ENCODE results near the gene CCDC187. TPM values are rescaled to one million over a fixed set of nuclear protein-coding genes. Genes with fewer than 3 reads are reported as not detected.

CCDC187 gene
- total and polyA plus RNA-seq, 4 experiments from 2014 or later = not detected

GRCh38 chr9:136284951-136285350 is 18.9 kb downstream of the CCDC187 start:
- Mint-ChIP-seq H3K9me3 (no peaks in the 10 kb centered on the region), H3K27me3 (peaks cover 4 to 8% of the 10 kb centered on the region in 2 donors), H3K4me1 (peaks cover 0 to 4% (median 3%) of the 10 kb centered on the region in 4 donors), H3K4me3 (no peak overlapping the region), H3K27ac (no peak overlapping the region), H3K36me3 (no peaks in the 10 kb centered on the region)
- no peak overlapping the region for H3K27ac ChIP-seq (ENCODE audit: low read depth, low read length)
- CTCF ChIA-PET (ENCODE audit: partially characterized antibody) = interaction anchor here (0.7 kb wide), 1 partner anchor 70 kb away, joined by 3 read pairs; no protein-coding TSS in a partner anchor
- H3K9me3 ChIP-seq (ENCODE audit: control insufficient read depth in 1 of 2, low read length in 2 of 2) = no peaks in the 10 kb centered on the region
- intact Hi-C loops (cut with micrococcal nuclease) = loop anchor here (10.0 kb wide), 1 partner anchor 680 kb away; no protein-coding TSS in a partner anchor
- no peak overlapping the region for H3K4me3 ChIP-seq (ENCODE audit: low read length in 2 of 2)
- POLR2A ChIA-PET (ENCODE audit: partially characterized antibody) = no interaction called here
- no peaks in the 10 kb centered on the region for H3K36me3 ChIP-seq (ENCODE audit: insufficient read depth, low read length)
- no peak for DNase-seq
- peaks cover 6% of the 10 kb centered on the region for H3K4me1 ChIP-seq (ENCODE audit: insufficient read depth, low read length)
- H3K27me3 ChIP-seq (ENCODE audit: insufficient read depth, low read length) = no peaks in the 10 kb centered on the region

- CTCF ChIA-PET (ENCODE audit: partially characterized antibody) = interaction anchor here (0.6 to 1.6 kb wide), 9 partner anchors 11 to 194 kb away, joined by 3 to 4 read pairs (median 3); no protein-coding TSS in a partner anchor
- no peak for DNase-seq
These were observed 19.6 kb downstream of the CCDC187 start for GRCh38 chr9:136284311-136284710.

GRCh38 chr9:136283291-136284235 is 20.3 kb downstream of the CCDC187 start:
- H3K9me3 ChIP-seq (ENCODE audit: control insufficient read depth in 1 of 2, low read length in 2 of 2) = no peaks in the 10 kb centered on the region
- ChIA-PET CTCF (ENCODE audit: partially characterized antibody) (interaction anchor here (0.6 to 1.6 kb wide), 9 partner anchors 10 to 193 kb away, joined by 3 to 4 read pairs (median 3); no protein-coding TSS in a partner anchor), POLR2A (ENCODE audit: partially characterized antibody) (no interaction called here)
- no peaks in the 10 kb centered on the region for H3K36me3 Mint-ChIP-seq
- H3K4me3 ChIP-seq (ENCODE audit: low read length in 2 of 2) = no peak overlapping the region
- H3K4me1 ChIP-seq (ENCODE audit: insufficient read depth, low read length) = peaks cover 6% of the 10 kb centered on the region
- intact Hi-C loops (cut with micrococcal nuclease) = loop anchor here (2.0 to 10.0 kb wide), 2 partner anchors 151 to 679 kb away; no protein-coding TSS in a partner anchor
- peak; percentile 55 to 68 (median 60) for DNase-seq
- no peaks in the 10 kb centered on the region for H3K27me3 ChIP-seq (ENCODE audit: insufficient read depth, low read length)
- no peaks in the 10 kb centered on the region for H3K36me3 ChIP-seq (ENCODE audit: insufficient read depth, low read length)
- peak overlapping the region in 1 of 8 donors; percentile 57 for H3K4me3 Mint-ChIP-seq
- H3K9me3 Mint-ChIP-seq = no peaks in the 10 kb centered on the region
- no peak overlapping the region for H3K27ac ChIP-seq (ENCODE audit: low read depth, low read length)
- peaks cover 4 to 10% of the 10 kb centered on the region in 2 donors for H3K27me3 Mint-ChIP-seq
- H3K27ac Mint-ChIP-seq = no peak overlapping the region
- peaks cover 0 to 4% (median 3%) of the 10 kb centered on the region in 4 donors for H3K4me1 Mint-ChIP-seq

More at GRCh38 chr9:136284311-136284710, 19.6 kb downstream of the CCDC187 start:
- H3K4me1 ChIP-seq (ENCODE audit: insufficient read depth, low read length) = peaks cover 6% of the 10 kb centered on the region
- no peak overlapping the region for H3K27ac ChIP-seq (ENCODE audit: low read depth, low read length)
- H3K36me3 ChIP-seq (ENCODE audit: insufficient read depth, low read length) = no peaks in the 10 kb centered on the region
- Mint-ChIP-seq H3K27ac (no peak overlapping the region), H3K4me1 (peaks cover 0 to 4% (median 3%) of the 10 kb centered on the region in 4 donors), H3K9me3 (no peaks in the 10 kb centered on the region), H3K4me3 (no peak overlapping the region), H3K27me3 (peaks cover 4 to 8% of the 10 kb centered on the region in 2 donors), H3K36me3 (no peaks in the 10 kb centered on the region)
- intact Hi-C loops (cut with micrococcal nuclease) = loop anchor here (10.0 kb wide), 1 partner anchor 680 kb away; no protein-coding TSS in a partner anchor
- H3K27me3 ChIP-seq (ENCODE audit: insufficient read depth, low read length) = no peaks in the 10 kb centered on the region
- no peaks in the 10 kb centered on the region for H3K9me3 ChIP-seq (ENCODE audit: control insufficient read depth in 1 of 2, low read length in 2 of 2)
- POLR2A ChIA-PET (ENCODE audit: partially characterized antibody) = no interaction called here
- H3K4me3 ChIP-seq (ENCODE audit: low read length in 2 of 2) = no peak overlapping the region

- intact Hi-C loops (cut with micrococcal nuclease) = loop anchor here (2.0 to 10.0 kb wide), 2 partner anchors 150 to 678 kb away; no protein-coding TSS in a partner anchor
- peaks cover 0 to 4% (median 3%) of the 10 kb centered on the region in 4 donors for H3K4me1 Mint-ChIP-seq
- Histone ChIP-seq H3K36me3 (ENCODE audit: insufficient read depth, low read length) (no peaks in the 10 kb centered on the region), H3K27me3 (ENCODE audit: insufficient read depth, low read length) (no peaks in the 10 kb centered on the region), H3K9me3 (ENCODE audit: control insufficient read depth in 1 of 2, low read length in 2 of 2) (no peaks in the 10 kb centered on the region), H3K4me1 (ENCODE audit: insufficient read depth, low read length) (peaks cover 6% of the 10 kb centered on the region), H3K4me3 (ENCODE audit: low read length in 2 of 2) (no peak overlapping the region), H3K27ac (ENCODE audit: low read depth, low read length) (no peak overlapping the region)
- ChIA-PET POLR2A (ENCODE audit: partially characterized antibody) (no interaction called here), CTCF (ENCODE audit: partially characterized antibody) (interaction anchor here (1.1 kb wide), 1 partner anchor 15 kb away, joined by 3 read pairs; no protein-coding TSS in a partner anchor)
- H3K27ac Mint-ChIP-seq = peak overlapping the region in 1 of 7 donors; percentile 24
- peaks cover 3 to 8% of the 10 kb centered on the region in 2 donors for H3K27me3 Mint-ChIP-seq
- DNase-seq = no peak
- H3K36me3 Mint-ChIP-seq = no peaks in the 10 kb centered on the region
- H3K9me3 Mint-ChIP-seq = no peaks in the 10 kb centered on the region
- H3K4me3 Mint-ChIP-seq = peak overlapping the region in 1 of 8 donors; percentile 43
These were observed 21.5 kb downstream of the CCDC187 start for GRCh38 chr9:136282272-136282861.

DNA sequence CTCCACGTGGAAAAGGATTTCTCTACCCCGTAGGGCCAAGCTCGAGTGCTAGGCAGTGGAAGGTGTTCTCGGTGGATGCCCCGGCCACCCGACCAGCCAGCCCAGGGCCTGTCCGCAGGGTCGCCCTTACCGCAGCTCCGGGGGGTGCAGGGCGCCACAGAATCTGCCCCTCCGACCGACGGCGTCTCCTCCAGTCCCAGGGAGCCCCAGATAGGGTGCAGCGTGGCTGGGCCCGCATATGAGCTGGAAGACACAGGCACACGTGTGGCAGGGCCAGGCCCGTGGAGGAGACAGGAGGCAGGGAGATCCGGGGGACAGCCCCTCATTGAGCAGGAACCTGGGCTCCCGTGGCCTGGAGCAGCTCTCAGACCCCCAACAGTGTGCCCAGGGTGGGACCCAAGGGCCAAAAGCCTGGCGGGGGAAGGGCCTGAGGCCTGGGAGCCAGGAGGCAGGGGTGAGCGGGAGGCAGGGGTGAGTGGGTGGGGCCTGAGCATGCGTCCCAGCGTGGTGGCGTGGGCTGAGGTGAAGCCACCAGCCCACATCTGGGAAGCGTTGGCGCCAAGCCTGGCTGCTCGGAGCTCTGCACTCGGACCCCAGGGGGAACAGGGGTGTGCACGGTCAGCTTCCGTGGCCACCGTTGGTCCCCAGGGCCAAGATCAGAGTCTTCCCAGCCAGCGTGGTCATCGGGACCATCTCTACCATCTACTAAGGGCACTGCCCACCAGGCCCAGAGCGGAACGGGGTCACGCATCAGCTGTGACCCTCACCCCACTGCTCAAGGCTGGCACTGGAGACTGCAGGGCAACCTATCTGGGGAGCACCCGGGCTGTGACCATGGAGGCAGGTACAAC is 22.2 kb downstream of the CCDC187 start:
- intact Hi-C loops (cut with micrococcal nuclease) = loop anchor here (2.0 to 10.0 kb wide), 2 partner anchors 149 to 677 kb away; no protein-coding TSS in a partner anchor
- POLR2A ChIA-PET (ENCODE audit: partially characterized antibody) = no interaction called here

GRCh38 chr9:136280535-136281315 is 23.2 kb downstream of the CCDC187 start:
- Mint-ChIP-seq H3K36me3 (no peaks in the 10 kb centered on the region), H3K27me3 (peaks cover 1 to 5% of the 10 kb centered on the region in 2 donors), H3K27ac (no peak overlapping the region), H3K4me3 (no peak overlapping the region), H3K9me3 (no peaks in the 10 kb centered on the region), H3K4me1 (peaks cover 0 to 4% (median 3%) of the 10 kb centered on the region in 4 donors)
- DNase-seq = no peak
- CTCF ChIA-PET (ENCODE audit: partially characterized antibody) = no interaction called here
- Histone ChIP-seq H3K4me1 (ENCODE audit: insufficient read depth, low read length) (peaks cover 6% of the 10 kb centered on the region), H3K4me3 (ENCODE audit: low read length in 2 of 2) (no peak overlapping the region), H3K27me3 (ENCODE audit: insufficient read depth, low read length) (no peaks in the 10 kb centered on the region), H3K36me3 (ENCODE audit: insufficient read depth, low read length) (no peaks in the 10 kb centered on the region), H3K9me3 (ENCODE audit: control insufficient read depth in 1 of 2, low read length in 2 of 2) (no peaks in the 10 kb centered on the region), H3K27ac (ENCODE audit: low read depth, low read length) (no peak overlapping the region)
- POLR2A ChIA-PET (ENCODE audit: partially characterized antibody) = no interaction called here
- intact Hi-C loops (cut with micrococcal nuclease) = loop anchor here (10.0 kb wide), 1 partner anchor 676 kb away; no protein-coding TSS in a partner anchor

More for the DNA sequence above, 22.2 kb downstream of the CCDC187 start:
- H3K4me1 ChIP-seq (ENCODE audit: insufficient read depth, low read length) = peaks cover 6% of the 10 kb centered on the region
- H3K4me3 ChIP-seq (ENCODE audit: low read length in 2 of 2) = no peak overlapping the region
- H3K4me3 Mint-ChIP-seq = peak overlapping the region in 1 of 8 donors; percentile 43
- no peaks in the 10 kb centered on the region for H3K36me3 ChIP-seq (ENCODE audit: insufficient read depth, low read length)
- peaks cover 0 to 4% (median 3%) of the 10 kb centered on the region in 4 donors for H3K4me1 Mint-ChIP-seq
- no peaks in the 10 kb centered on the region for H3K9me3 Mint-ChIP-seq
- H3K27me3 ChIP-seq (ENCODE audit: insufficient read depth, low read length) = no peaks in the 10 kb centered on the region
- DNase-seq = no peak
- peaks cover 1 to 5% of the 10 kb centered on the region in 2 donors for H3K27me3 Mint-ChIP-seq
- no peak overlapping the region for H3K27ac ChIP-seq (ENCODE audit: low read depth, low read length)
- H3K27ac Mint-ChIP-seq = peak overlapping the region in 1 of 7 donors; percentile 24
- H3K36me3 Mint-ChIP-seq = no peaks in the 10 kb centered on the region
- CTCF ChIA-PET (ENCODE audit: partially characterized antibody) = interaction anchor here (0.6 kb wide), 1 partner anchor 160 kb away, joined by 3 read pairs; no protein-coding TSS in a partner anchor
- no peaks in the 10 kb centered on the region for H3K9me3 ChIP-seq (ENCODE audit: control insufficient read depth in 1 of 2, low read length in 2 of 2)

Data from CD4-positive, alpha-beta memory T cell (primary cell).